ENCODE measurements around the gene TJP1. TPM values are rescaled to one million over a fixed set of nuclear protein-coding genes. Genes with fewer than 3 reads are reported as not detected.
"Not testable (repeated sequence)": the region's sequence is repeated elsewhere in the genome, so short reads cannot be mapped to it uniquely, and the experiment has no call there.

Gene TJP1
- total RNA-seq, 4 donors from 2014 or later: 33.2 to 47.2 (median 42.9) TPM

GRCh38 chr15:29699791-29700190, 122.5 kb downstream of the TJP1 start:
- Histone ChIP-seq H3K4me1 (no peaks in the 10 kb centered on the region), H3K27me3 (no peaks in the 10 kb centered on the region), H3K9me3 (no peaks in the 10 kb centered on the region), H3K4me3 (no peak overlapping the region), H3K36me3 (peaks cover 3 to 56% of the 10 kb centered on the region in 2 donors), H3K27ac (no peak overlapping the region)
- no peak for DNase-seq
- intact Hi-C loops (cut with DNase I; ENCODE audit: low total_unique reads) (no loop called here), in situ Hi-C loops (cut with MboI; ENCODE audit: low sequenced_read_pairs in 4 of 4) (no loop called here)
- TF ChIP-seq POLR2A (IDR thresholded peaks at IDR 0.05): no peak
- TF ChIP-seq CTCF (IDR thresholded peaks at IDR 0.05 in 4 of 5, conservative IDR thresholded peaks at IDR 0.05 in 1 of 5): no peak
- ATAC-seq: no peak

- Histone ChIP-seq H3K4me3 (no peak overlapping the region), H3K27me3 (no peaks in the 10 kb centered on the region), H3K36me3 (peaks cover 0 to 40% of the 10 kb centered on the region in 2 donors), H3K9me3 (no peaks in the 10 kb centered on the region), H3K4me1 (no peaks in the 10 kb centered on the region), H3K27ac (no peak overlapping the region)
- TF ChIP-seq CTCF (IDR thresholded peaks at IDR 0.05 in 4 of 5, conservative IDR thresholded peaks at IDR 0.05 in 1 of 5) (no peak), POLR2A (IDR thresholded peaks at IDR 0.05) (no peak)
- no peak for DNase-seq
- intact Hi-C loops (cut with DNase I; ENCODE audit: low total_unique reads): no loop called here
- in situ Hi-C loops (cut with MboI; ENCODE audit: low sequenced_read_pairs in 4 of 4): no loop called here
- ATAC-seq: no peak
Observed at GRCh38 chr15:29698030-29698701, 124.1 kb downstream of the TJP1 start.

- Histone ChIP-seq H3K27ac (no peak overlapping the region), H3K4me3 (no peak overlapping the region), H3K36me3 (peaks cover 0 to 30% of the 10 kb centered on the region in 2 donors), H3K9me3 (no peaks in the 10 kb centered on the region), H3K27me3 (no peaks in the 10 kb centered on the region), H3K4me1 (no peaks in the 10 kb centered on the region)
- in situ Hi-C loops (cut with MboI; ENCODE audit: low sequenced_read_pairs in 4 of 4) (no loop called here), intact Hi-C loops (cut with DNase I; ENCODE audit: low total_unique reads) (no loop called here)
- ATAC-seq: no peak
- no peak for TF ChIP-seq CTCF (IDR thresholded peaks at IDR 0.05 in 4 of 5, conservative IDR thresholded peaks at IDR 0.05 in 1 of 5)
- no peak for TF ChIP-seq POLR2A (IDR thresholded peaks at IDR 0.05)
- no peak for DNase-seq
Observed at GRCh38 chr15:29696950-29697738, 125.1 kb downstream of the TJP1 start.

- in situ Hi-C loops (cut with MboI; ENCODE audit: low sequenced_read_pairs in 4 of 4); H3K27ac ChIP-seq; H3K4me3 ChIP-seq; intact Hi-C loops (cut with DNase I; ENCODE audit: low total_unique reads); DNase-seq; H3K4me1 ChIP-seq; H3K27me3 ChIP-seq; H3K9me3 ChIP-seq; ATAC-seq: not testable (repeated sequence)
- H3K36me3 ChIP-seq: peaks cover 0 to 23% of the 10 kb centered on the region in 2 donors
Observed at GRCh38 chr15:29696506-29696905, 125.8 kb downstream of the TJP1 start.

- TF ChIP-seq CTCF (IDR thresholded peaks at IDR 0.05 in 4 of 5, conservative IDR thresholded peaks at IDR 0.05 in 1 of 5): no peak
- TF ChIP-seq POLR2A (IDR thresholded peaks at IDR 0.05): no peak
- Histone ChIP-seq H3K4me3 (no peak overlapping the region), H3K4me1 (no peaks in the 10 kb centered on the region), H3K27me3 (no peaks in the 10 kb centered on the region), H3K36me3 (peaks cover 0 to 15% of the 10 kb centered on the region in 2 donors), H3K27ac (no peak overlapping the region), H3K9me3 (no peaks in the 10 kb centered on the region)
- intact Hi-C loops (cut with DNase I; ENCODE audit: low total_unique reads) (no loop called here), in situ Hi-C loops (cut with MboI; ENCODE audit: low sequenced_read_pairs in 4 of 4) (no loop called here)
- ATAC-seq (no peak), DNase-seq (no peak)
Observed at GRCh38 chr15:29695489-29696167, 126.6 kb downstream of the TJP1 start.
